GM21717 (cell line): ENCODE measurements around the gene DGKQ.

Experiments
- ATAC-seq: cut with Tn5 transposase; IDR thresholded peaks from one replicate; pipeline ENCODE4 v1.9.1; 2021; ENCODE audit warnings: mild to moderate bottlenecking, moderate library complexity; ENCODE audit not compliant: unreplicated experiment

DGKQ gene

GRCh38 chr4:996030-996996 is 22.9 kb upstream of the DGKQ start:
- no peak for ATAC-seq

GRCh38 chr4:995311-996026 is 22.1 kb upstream of the DGKQ start:
- no peak for ATAC-seq

GRCh38 chr4:993111-994029 is 20.0 kb upstream of the DGKQ start, which contains the start of gene SLC26A1:
TSS of gene SLC26A1 (minus strand) at chr4:993404. CDS start at chr4:991703, 1,701 bp downstream.
- ATAC-seq, result no peak

GRCh38 chr4:992297-993110 is 19.1 kb upstream of the DGKQ start:
- no peak for ATAC-seq

- ATAC-seq, result no peak
These were observed 18.3 kb upstream of the DGKQ start for GRCh38 chr4:991451-992296.

GRCh38 chr4:990746-991367 is 17.5 kb upstream of the DGKQ start:
- no peak for ATAC-seq

- ATAC-seq, result no peak
These were observed 16.5 kb upstream of the DGKQ start for GRCh38 chr4:989722-990471.

- ATAC-seq, result no peak
These were observed 15.7 kb upstream of the DGKQ start for GRCh38 chr4:988726-989721.

- no peak for ATAC-seq
These were observed 14.5 kb upstream of the DGKQ start for GRCh38 chr4:987624-988513.

- peak; percentile 55 for ATAC-seq
These were observed 13.7 kb upstream of the DGKQ start, which contains the start of gene IDUA for GRCh38 chr4:986879-987623. TSS of gene IDUA (plus strand) at chr4:987044. CDS start at chr4:987085, 41 bp downstream.

- no peak for ATAC-seq
These were observed 13.1 kb upstream of the DGKQ start for GRCh38 chr4:986428-986878.

GRCh38 chr4:985123-985830 is 11.9 kb upstream of the DGKQ start:
- ATAC-seq, result no peak

- no peak for ATAC-seq
These were observed 11.1 kb upstream of the DGKQ start for GRCh38 chr4:984336-985054.

GRCh38 chr4:982814-983213 is 9.4 kb upstream of the DGKQ start:
- ATAC-seq, result no peak
